NCI-H2029 (cell line): Measurements from ENCODE around the gene PGM5.

Experiments used
- DNase-seq: peaks from one replicate; lab custom pipeline; 2025; lab: John Stamatoyannopoulos, UW

The PGM5 gene

DNA sequence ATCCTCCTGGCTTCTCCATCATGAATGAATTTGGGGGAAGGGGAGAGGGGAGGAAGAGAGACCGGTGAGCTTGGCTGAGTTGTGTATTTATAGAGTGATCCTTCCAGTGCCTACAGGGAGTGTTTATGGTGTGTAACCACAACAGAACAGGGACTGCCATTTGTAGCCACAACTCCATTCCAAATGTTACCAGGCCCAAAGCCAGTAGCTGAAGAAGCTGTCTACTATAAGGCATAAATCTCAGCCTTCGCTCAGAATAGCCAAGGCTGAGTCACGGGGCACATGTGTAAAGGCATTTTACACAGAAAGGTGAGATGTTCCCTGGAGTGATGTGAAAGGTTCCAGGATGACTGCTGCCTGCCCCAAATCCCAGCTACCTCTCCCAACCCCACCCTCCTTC lies 181.8 kb downstream of the PGM5 start:
- DNase-seq = no peak

DNA sequence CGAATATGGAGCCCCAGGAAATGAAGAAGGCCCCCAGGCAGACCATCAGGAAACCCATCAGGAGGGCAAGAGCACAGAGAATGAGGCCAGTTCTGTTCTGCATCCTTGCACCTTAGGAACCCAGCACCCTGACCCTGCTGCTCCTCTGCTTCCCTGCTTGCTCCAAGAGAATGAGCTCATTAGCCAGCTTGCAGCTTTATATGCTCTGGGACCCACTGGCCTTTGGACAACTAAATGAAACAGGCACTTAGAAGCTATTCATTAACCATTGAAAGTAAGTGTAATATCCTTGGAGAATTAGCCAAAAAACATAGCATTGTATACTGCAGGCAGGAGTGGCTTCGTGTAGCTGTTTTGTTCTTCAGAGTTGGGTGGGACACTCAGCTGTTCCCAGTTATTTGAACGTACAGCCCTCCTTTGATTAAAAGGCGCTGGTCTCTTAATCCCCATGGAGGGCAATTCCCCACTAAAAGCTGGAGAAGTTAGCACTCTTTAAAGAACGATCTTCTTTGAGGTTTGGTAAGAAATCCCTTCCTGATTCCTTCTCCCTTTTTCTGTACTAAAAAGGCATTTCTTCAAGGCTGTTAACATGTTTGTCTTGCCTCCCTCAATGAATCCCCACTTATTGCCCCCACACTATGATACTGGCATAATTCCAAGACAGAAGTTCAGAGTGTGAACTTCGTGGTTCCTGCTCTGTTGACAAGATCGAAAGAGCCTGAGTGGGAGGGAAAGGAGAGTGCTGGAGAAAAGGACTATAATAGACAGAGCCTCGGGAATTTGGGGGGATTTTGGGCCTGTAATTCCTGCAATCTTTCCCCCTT lies 184.5 kb downstream of the PGM5 start, which contains the start of gene TMEM252:
TMEM252 (minus strand) TSS at position 172 of the 824 bp plus-strand sequence; CDS start at position 103, 69 bp downstream.
- DNase-seq = no peak

GRCh38 chr9:68541568-68541967 lies 185.2 kb downstream of the PGM5 start:
- DNase-seq = no peak

- DNase-seq = no peak
Observed at GRCh38 chr9:68545033-68545705, 188.8 kb downstream of the PGM5 start.

GRCh38 chr9:68546596-68547390 lies 190.4 kb downstream of the PGM5 start:
- DNase-seq = no peak

GRCh38 chr9:68547417-68547816 lies 191.0 kb downstream of the PGM5 start:
- DNase-seq = no peak

- no peak for DNase-seq
Observed at GRCh38 chr9:68548241-68548640, 191.8 kb downstream of the PGM5 start.

DNA sequence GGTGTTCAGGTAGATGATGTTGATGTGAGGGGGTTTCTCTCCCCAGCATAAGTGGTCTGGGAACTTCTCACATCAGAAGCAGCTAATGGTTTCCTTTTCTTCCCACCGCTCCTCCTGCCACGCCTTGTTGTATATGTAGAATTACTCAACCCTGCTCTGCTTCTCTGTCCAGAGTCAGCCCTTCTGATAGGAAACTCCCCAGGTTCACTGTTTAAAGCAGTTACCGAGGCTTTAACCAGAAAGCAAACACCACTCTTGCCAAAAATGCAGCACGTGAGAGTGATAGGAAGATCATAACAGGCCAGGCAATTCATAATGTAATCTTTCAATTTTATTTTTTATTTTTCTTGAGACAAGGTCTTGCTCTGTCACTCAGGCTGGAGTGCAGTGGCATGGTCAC lies 194.8 kb downstream of the PGM5 start:
- no peak for DNase-seq

DNA sequence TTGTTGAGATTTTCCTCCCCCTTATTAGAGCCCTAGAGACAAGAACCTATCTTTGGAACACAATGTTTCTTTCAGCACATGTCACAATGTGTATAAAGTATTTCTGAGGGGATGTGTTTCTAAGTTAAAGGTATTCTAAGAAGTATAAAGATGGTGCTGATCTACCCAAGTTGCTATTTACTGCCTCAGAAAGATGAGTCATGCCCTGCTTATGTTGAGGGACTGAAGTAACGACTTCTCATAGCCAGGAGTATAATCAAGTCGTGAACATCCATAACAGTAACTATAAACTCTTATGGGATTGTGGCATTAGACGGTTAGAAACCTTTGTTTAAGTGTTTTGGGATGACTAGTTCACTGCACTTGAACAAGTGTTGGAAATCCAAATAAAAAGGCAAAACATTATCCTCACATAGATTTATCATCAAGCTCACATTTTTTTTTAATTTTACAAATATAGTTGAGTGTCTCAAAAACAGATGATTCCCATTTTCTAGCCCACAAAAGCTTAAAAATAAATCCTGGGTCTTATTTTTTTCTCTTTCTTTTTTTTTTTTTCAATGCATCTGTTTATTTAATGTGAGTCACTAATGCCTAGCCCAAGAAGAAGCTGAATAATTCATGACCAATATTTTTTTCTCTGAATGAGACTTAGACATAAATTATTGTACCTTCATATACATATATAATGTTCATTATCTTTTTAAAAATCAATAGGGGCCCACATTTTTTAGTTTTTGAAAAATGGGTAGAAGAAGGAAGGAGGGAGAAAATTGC lies 196.5 kb downstream of the PGM5 start:
- no peak for DNase-seq

DNA sequence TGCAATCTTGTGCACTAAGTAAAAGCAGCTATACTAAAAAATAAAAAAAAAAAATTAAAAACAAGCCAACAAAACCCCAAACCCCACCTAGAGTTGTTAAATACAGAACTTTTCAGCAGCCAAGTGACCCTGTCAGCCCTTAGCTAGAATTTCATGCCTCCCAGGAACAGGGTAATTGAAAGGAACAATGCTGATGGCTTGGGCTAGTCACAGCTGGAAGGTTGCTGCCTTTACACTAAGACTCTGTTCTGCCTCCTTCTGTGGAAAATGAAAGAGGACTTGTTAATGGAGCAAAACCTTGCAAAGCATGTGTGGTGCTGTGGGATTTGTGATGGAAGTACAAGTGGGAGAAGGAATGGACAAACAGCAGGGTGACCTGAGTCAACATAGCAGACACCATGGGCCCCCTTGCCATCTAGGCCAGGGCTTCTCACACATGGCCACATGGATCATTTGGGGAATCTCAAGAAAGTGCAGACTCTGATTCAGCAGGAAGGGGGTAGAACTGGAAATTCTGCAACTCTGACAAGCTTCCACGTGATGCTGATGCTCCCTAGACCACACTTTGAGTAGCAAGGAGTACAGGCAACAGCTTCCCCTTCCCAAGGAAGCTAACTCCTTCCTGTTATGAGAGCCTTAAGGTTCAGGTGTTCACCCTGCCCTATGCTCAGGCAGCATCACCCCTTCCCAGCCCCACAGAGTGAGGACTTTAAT lies 199.2 kb downstream of the PGM5 start:
- no peak for DNase-seq

- DNase-seq = no peak
Observed at GRCh38 chr9:68558545-68558944, 202.1 kb downstream of the PGM5 start.

GRCh38 chr9:68560071-68560844 lies 203.8 kb downstream of the PGM5 start:
- DNase-seq = no peak

DNA sequence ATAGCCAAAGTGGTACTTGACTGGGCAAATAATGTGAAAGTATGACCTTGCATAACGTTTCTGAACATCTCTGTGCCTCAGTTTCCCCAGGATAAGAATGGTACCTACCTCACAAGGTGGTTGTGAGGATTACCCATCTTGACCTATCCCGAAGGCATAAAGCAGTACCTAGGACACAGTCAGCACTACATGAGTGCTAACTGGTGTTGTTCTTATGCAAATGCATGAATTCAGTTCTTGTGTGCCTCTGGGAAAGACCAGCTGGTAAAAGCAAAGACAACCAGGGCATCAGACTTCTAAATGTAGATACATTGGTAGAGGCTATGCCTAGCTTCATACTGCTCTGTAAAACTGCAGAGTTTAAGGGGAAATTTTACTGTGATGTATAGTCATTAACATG lies 206.1 kb downstream of the PGM5 start:
- DNase-seq = no peak

GRCh38 chr9:68567565-68567964 lies 211.2 kb downstream of the PGM5 start:
- no peak for DNase-seq

GRCh38 chr9:68574150-68574549 lies 217.7 kb downstream of the PGM5 start:
- DNase-seq = no peak

- DNase-seq = no peak
Observed at GRCh38 chr9:68575817-68576216, 219.4 kb downstream of the PGM5 start.

DNA sequence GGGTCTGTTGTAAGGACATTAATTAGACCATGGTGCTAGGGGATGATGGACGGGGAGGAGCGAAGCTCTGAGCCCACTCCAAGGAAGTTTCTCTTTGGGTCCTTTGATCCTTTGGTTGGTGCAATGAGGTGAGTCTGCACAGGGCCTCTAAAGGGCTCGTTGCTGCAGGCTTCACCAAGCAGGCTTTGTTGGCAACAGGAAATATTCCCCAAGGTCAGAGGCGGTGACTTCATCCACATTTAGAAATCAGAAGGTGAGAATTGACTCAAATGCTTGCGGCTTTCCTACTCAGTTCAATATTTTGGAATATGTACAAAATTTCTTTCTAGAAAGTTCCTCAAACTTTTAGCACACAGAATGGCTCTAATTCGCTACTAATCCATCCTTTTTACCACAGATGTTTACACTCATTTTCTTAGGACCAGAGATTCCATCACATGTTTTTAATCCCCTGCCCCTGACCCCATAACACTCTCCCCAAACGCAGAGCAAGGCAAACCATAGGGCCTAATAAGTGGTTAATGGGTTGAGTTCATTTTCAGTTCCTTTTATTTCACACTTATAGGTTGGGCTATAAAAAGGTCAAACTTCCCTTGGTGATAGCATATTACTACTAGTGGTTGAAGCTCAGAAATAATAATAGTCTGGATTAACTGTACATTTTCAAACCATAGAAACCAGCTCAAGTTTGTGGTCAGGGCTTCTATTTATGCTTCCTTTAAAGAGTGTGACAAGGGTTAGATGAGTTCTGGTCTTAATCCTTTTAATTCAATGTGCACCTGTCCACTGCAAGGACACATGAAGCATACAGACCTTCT lies 221.6 kb downstream of the PGM5 start:
- no peak for DNase-seq
